Activated CD8-positive, alpha-beta memory T cell treated with anti-CD3 and anti-CD28 coated beads, Interleukin-2, amount 50 U/mL, for 48 hours (primary cell): ENCODE data around the gene KRT10.
"Not testable (repeated sequence)": the region's sequence is repeated elsewhere in the genome, so short reads cannot be mapped to it uniquely, and the experiment has no call there.

Experiments
- DNase-seq: peaks from one replicate; pipeline ENCODE4 v3.0.0-alpha.2; 2020

KRT10 gene

GRCh38 chr17:40822132-40822812, at the start of gene KRT10:
TSS of gene KRT10 (minus strand) at chr17:40822614. CDS start at chr17:40822585, 29 bp downstream.
- DNase-seq, result no peak

DNA sequence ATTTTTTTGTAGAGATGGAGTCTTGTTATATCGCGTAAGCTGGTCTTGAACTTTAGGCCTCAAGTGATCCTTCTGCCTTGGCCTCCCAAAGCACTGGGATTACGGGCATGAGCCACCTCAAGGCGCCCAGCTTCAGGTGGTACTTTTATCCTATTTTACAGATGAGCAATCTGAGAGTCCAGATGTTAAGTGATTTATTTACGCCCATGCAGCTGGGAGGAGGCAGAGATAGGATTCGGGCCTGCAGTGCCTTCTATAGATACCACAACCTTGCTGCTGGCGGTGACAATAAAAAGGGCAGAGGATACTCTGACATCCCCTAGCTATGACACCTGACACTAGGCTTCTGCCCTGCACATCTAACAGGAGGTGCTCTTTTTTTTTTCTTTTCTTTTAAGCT, 48.9 kb upstream of the KRT10 start:
- DNase-seq, result no peak

DNA sequence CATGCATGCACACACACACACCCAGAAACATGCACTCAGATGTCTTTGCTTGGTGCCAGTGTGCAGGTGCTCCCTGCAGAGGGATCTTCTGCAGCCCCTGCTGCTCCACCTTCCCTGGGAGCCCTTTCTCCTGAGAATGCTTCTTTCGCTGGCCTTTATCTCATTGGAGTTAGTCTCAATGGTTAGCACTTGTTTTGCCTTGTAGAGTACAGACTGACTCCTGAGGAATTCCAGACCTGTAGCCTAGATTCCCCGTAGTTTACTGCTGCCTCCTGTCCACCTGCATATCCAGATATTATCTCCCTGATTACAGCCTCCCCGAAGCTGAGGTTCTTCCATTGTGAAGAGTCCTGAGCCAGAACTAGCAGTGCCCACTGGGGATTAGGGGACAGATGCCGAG, 47.7 kb upstream of the KRT10 start:
- DNase-seq, result no peak

DNA sequence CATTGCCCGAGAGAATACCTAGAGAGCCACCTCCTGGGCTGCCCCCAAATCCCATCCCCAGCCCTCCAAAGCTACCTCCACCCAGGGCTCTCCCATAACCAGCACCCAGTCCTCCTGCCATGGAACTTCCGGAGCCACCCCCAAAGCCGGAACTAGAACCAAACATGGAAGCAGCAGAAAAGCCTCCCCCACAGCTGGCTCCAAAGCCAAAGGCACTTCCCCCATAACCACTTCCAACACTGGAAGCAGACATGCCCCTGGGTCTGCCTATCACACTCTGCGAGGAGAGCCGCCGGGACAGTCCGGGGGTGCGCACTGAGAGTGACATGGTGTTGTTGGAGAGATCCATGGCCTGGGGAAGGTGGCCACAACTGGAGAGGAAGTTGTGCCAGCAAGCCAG, 44.4 kb upstream of the KRT10 start, which contains the start of gene KRT12:
Gene KRT12 (minus strand): TSS at position 386 of the 400 bp plus-strand sequence. CDS start 37 bp downstream, at position 349.
- DNase-seq, result no peak

DNA sequence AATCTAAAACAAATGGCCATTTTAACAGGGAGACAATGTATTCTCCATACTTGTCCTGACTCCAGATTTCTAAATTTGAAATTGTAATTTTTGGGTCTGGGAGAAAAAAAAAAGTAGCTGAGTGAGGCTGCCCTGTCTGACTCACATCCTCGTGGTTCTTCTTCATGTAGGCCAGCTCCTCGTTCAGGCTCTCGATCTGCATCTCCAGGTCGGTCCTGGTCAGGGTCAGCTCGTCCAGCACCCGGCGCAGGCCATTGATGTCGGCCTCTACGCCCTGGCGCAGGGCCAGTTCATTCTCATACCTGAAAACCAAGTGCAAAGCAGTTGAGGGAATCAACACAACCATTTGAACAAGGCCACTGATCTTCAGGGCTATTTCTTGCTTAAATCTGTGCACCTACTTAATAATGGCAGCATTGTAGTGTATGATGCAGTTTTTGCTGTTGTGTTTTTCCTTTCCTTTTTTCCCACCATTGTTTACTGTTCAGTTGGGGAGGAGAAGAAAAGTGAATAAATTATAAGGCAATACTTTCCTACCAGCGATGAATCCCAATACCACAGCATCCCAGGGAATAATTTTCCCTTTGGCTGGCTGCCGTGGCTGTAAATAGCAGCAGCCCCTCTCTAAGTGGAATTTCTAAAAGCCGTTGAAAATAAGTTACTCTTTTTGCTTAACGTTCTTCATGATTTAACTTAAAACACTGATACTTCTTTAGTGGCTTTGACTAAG, 42.4 kb upstream of the KRT10 start:
- no peak for DNase-seq

DNA sequence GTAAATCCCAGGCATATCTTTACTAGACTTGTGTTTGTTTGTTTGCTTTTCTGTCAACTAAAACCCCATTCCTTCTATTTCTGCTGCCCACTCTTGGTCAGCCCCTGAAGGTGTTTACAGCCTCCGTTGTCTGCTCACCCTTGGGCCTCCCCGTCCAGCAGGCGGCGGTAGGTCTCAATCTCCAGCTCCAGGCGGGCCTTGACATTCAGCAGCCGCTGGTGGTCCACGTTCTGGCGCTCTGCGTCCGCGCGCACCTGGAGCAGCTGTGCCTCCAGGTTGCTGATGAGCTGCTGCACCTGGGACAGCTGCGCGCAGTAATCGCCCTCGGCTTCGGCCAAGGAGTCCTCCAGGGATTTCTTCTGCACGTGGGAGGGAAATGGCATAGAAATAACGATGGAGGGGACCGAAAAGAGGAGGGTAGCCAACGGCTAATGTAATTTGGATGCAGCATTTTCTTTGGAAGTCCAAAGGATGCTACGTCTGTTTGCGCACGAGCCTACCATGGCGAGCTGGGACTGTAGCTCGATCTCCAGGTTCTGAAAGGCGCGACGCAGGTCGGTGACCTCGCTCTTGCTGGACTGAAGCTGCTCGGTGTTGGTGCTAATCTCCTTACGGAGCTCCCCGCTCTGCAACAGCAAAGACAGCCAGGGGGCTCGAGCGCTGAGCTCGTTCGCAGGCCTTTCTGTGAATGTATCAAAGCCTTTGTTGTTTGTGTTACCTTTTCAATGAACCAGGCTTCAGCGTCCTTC, 40.7 kb upstream of the KRT10 start:
- peak; percentile 54 for DNase-seq

- no peak for DNase-seq
Measured at GRCh38 chr17:40859536-40859935, 37.1 kb upstream of the KRT10 start.

- DNase-seq, result not testable (repeated sequence)
Measured at GRCh38 chr17:40858667-40859066, 36.3 kb upstream of the KRT10 start.

- DNase-seq, result no peak
Measured at GRCh38 chr17:40857535-40857934, 35.1 kb upstream of the KRT10 start.

DNA sequence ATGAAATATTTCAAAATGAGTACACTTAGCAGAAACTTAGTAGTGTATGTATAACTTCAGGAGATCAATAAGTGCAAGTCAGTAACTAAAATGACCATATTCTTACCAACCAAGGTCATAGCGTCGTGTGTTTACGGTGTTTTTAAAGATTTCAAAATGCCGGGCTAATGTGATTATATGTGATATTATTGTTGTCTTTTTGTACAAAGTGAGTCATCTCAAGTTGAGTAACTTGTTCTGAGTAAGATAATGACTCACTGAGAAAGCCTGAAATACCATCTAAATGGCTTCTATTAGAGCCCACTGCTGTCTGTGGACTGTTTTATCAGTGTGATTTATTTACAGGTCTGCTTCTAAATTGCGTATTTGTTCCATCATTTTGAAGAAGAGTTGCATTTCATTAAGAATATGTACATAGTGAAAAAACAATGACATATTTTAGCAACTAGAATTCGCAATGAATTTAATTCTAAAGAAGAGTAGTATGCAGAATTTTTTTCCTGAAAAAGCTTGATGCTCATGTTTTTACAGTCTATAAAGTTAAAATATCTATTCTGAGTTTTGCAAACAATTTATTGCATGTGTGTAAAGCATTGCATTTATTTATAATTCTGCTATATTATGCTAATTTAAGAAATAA, 31.9 kb upstream of the KRT10 start:
- DNase-seq, result no peak

- DNase-seq, result no peak
Measured at GRCh38 chr17:40852364-40852763, 29.9 kb upstream of the KRT10 start.

GRCh38 chr17:40850293-40850972, 28.0 kb upstream of the KRT10 start:
- DNase-seq, result no peak

- DNase-seq, result no peak
Measured at GRCh38 chr17:40849723-40850122, 27.3 kb upstream of the KRT10 start.

GRCh38 chr17:40848583-40849235, 26.3 kb upstream of the KRT10 start:
- DNase-seq, result no peak

- DNase-seq, result no peak
Measured at GRCh38 chr17:40846515-40847144, 24.2 kb upstream of the KRT10 start.

- DNase-seq, result no peak
Measured at GRCh38 chr17:40844671-40845107, 22.3 kb upstream of the KRT10 start.

DNA sequence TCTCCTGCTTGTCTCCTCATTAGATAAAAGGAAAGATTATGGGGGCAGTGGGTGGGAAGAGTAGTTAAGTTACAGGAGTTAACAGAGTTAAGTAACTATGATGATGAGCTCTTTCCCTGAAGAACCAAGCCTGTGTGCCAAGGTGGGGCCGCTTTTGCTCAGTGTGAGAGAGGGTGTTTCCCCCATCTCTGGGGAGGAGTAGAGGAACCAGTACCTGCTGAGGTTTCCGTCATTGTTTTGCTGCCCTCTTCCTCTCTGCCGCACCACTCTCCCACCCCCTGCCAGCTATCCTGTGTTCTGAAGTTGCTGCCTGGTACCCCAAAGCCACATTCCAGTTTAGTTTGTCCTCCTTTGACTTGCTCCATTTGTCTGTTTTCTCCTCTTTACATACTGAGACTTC, 20.8 kb upstream of the KRT10 start:
- DNase-seq, result no peak

DNA sequence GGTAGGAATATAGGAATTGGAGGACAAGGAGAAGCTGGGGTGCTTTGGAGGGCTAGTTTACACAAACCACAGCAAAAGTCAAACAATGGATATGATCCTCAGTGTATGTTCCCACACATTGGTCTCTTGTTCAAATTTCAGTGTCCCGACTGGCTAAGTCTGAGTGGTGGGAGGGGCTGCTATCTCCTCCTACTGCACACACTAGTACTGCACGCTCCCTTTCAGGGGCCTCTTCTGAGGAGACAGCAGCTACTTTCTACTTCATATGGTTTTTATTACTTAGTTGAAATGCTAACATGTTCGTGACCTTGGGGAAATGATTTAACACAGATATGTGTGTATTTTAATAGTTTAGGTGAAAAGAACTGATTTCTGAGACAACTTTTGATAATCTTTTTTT, 18.8 kb upstream of the KRT10 start:
- DNase-seq, result no peak

GRCh38 chr17:40839194-40839593, 16.8 kb upstream of the KRT10 start:
- no peak for DNase-seq

DNA sequence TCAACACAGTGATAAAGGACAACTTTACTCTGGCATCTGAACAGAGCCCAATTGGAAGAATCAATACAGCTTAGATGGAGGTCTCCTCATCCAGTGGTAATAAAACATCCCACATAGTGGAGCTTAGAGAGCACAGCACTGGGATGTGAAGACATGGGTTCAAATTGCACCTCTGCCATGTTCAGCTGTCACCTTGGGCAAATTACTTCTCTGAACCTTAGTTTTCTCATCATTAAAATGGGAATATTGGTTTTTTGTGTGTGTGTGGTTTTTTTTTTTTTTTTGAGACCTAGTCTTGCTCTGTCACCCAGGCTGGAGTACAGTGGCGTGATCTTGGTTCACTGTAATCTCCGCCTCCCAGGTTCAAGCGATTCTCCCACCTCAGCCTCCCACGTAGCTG, 13.6 kb upstream of the KRT10 start:
- DNase-seq, result no peak

- DNase-seq, result no peak
Measured at GRCh38 chr17:40833882-40834281, 11.5 kb upstream of the KRT10 start.

GRCh38 chr17:40832840-40833239, 10.4 kb upstream of the KRT10 start:
- no peak for DNase-seq
